CD4-positive, alpha-beta T cell treated with Interferon alpha-2 for 1 hour (primary cell): ENCODE measurements around the gene FOXRED2.
A peak's percentile ranks its signal among the peaks of the same experiment; 100 is the strongest.
"Not testable (repeated sequence)": the region's sequence is repeated elsewhere in the genome, so short reads cannot be mapped to it uniquely, and the experiment has no call there.

ENCODE experiments used
- DNase-seq, 2 donors: peaks; one replicate each; pipeline ENCODE4 v3.0.0-alpha.2; 2020 to 2022

The FOXRED2 gene

GRCh38 chr22:36506637-36507517 is at the start of gene FOXRED2:
FOXRED2 (minus strand) TSS chr22:36507040; CDS start chr22:36506422, 618 bp downstream.
- DNase-seq: peak; percentile 87 to 93

GRCh38 chr22:36554098-36554497 is 47.3 kb upstream of the FOXRED2 start:
- no peak for DNase-seq

- DNase-seq: peak; percentile 2 to 31
Observed at GRCh38 chr22:36552289-36552688, 45.4 kb upstream of the FOXRED2 start.

- no peak for DNase-seq
Observed at GRCh38 chr22:36550701-36551495, 44.1 kb upstream of the FOXRED2 start.

GRCh38 chr22:36549033-36549432 is 42.2 kb upstream of the FOXRED2 start:
- DNase-seq: no peak

GRCh38 chr22:36548606-36549005 is 41.8 kb upstream of the FOXRED2 start:
- DNase-seq: no peak

- no peak for DNase-seq
Observed at GRCh38 chr22:36546932-36547331, 40.1 kb upstream of the FOXRED2 start.

- DNase-seq: peak; percentile 23 to 32
Observed at GRCh38 chr22:36546092-36546804, 39.4 kb upstream of the FOXRED2 start.

GRCh38 chr22:36544107-36544620 is 37.3 kb upstream of the FOXRED2 start:
- no peak for DNase-seq

GRCh38 chr22:36541831-36542411 is 35.1 kb upstream of the FOXRED2 start:
- DNase-seq: no peak

- no peak for DNase-seq
Observed at GRCh38 chr22:36540867-36541642, 34.2 kb upstream of the FOXRED2 start.

- DNase-seq: no peak
Observed at GRCh38 chr22:36538529-36538928, 31.7 kb upstream of the FOXRED2 start.

- no peak for DNase-seq
Observed at GRCh38 chr22:36536717-36537116, 29.9 kb upstream of the FOXRED2 start.

GRCh38 chr22:36533320-36533719 is 26.5 kb upstream of the FOXRED2 start:
- not testable (repeated sequence) for DNase-seq

GRCh38 chr22:36532466-36532865 is 25.6 kb upstream of the FOXRED2 start:
- no peak for DNase-seq

GRCh38 chr22:36528795-36529751 is 22.2 kb upstream of the FOXRED2 start, which contains the start of gene EIF3D:
EIF3D (minus strand) TSS chr22:36529166; CDS start chr22:36526121, 3,045 bp downstream.
- DNase-seq: peak; percentile 100

GRCh38 chr22:36528341-36528740 is 21.5 kb upstream of the FOXRED2 start:
- DNase-seq: peak in 1 of 2 donors; percentile 35

- no peak for DNase-seq
Observed at GRCh38 chr22:36522662-36523061, 15.8 kb upstream of the FOXRED2 start.

GRCh38 chr22:36520423-36520822 is 13.6 kb upstream of the FOXRED2 start:
- no peak for DNase-seq

- DNase-seq: not testable (repeated sequence)
Observed at GRCh38 chr22:36519906-36520305, 13.1 kb upstream of the FOXRED2 start.
